ENCODE data around the gene C1orf105.

C1orf105 gene

DNA sequence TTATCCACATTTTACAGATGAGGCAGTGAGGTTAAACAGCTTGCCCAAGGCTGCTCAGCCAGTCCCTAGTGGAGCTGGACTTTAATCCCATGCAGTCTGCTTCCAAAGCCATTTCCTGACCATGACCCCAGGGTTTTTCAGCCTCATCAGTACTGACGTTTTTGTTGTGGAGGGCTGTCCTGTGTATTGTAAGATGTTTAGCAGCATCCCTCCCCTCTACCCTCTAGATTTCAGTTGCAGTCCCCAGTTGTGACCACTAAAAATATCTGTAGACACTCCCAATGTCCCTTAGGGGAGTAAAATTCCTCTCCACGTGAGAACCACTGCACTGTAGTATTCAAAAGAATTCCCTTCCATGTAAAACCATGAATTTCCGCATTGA, 30.2 kb upstream of the C1orf105 start:
- no peak overlapping the region for H3K27ac Mint-ChIP-seq
- H3K36me3 Mint-ChIP-seq (ENCODE audit: low read depth) = no peaks in the 10 kb centered on the region
- H3K9me3 Mint-ChIP-seq = no peaks in the 10 kb centered on the region
- H3K27me3 Mint-ChIP-seq = no peaks in the 10 kb centered on the region
- no peak overlapping the region for H3K4me3 Mint-ChIP-seq
- H3K4me1 Mint-ChIP-seq (ENCODE audit: low read depth) = peaks cover 45% of the 10 kb centered on the region
- DNase-seq = no peak

DNA sequence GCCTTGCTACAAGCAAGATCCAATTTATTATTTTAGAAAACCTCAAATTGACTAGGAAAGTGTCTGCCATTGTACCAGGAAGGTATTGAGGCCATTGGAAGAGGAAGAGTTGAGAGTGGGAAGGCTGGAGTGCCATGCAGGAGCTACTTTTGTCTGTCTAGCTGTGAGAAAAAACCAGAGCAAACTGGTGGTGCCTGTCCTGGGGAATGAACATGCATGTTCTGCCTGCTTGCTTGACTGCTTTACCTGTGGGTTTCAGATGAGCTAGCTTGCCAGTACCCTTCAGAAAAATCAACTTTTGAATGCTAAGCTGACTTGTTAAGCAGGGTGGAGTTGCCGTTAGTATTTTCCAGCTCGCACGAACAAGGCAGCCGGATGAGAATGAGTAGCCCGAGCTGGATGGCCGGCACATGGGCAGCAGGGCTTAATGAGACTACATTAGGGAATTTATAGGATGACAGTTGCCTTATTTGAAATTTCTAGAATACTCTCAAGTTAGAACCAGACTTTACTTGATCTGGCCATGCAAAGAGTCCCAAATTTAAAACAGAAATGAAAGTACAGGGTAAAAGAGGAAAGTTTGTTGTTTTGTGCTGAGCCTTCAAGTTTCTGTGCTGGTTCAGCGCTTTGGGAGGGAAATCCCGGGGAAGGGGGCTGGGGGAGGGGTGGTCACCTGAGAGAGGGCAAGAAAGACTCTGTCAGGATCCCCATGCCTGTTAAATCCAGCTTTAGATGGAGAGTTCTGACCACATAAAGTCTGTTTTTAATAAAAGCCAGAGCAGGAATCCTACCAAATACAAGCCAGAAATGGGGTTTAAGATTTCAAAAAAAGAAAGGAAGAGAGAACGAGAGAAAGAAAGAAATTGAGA, 29.6 kb upstream of the C1orf105 start:
- Mint-ChIP-seq H3K36me3 (ENCODE audit: low read depth) (no peaks in the 10 kb centered on the region), H3K27me3 (no peaks in the 10 kb centered on the region), H3K4me1 (ENCODE audit: low read depth) (peaks cover 52% of the 10 kb centered on the region), H3K4me3 (no peak overlapping the region), H3K27ac (no peak overlapping the region), H3K9me3 (no peaks in the 10 kb centered on the region)
- DNase-seq = no peak

DNA sequence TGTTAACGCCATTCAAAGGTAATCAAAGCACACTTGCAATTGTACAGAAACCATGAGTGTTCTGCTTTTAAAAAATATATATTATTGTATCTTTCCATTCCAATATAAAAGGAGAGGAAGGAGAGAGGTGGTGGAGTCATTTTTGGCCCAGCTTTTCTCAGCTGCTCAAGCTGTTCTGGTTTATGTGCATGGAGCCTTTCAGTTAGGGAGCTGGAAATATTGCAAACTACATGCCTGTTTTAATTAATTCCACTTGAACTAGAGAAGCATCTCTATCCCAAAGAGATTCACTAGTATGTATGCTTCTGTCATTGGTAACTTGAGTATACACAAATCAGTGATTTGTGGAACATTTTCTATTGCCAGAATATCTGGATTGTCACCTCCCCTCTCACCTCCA, 28.5 kb upstream of the C1orf105 start:
- Mint-ChIP-seq H3K4me1 (ENCODE audit: low read depth) (peaks cover 59% of the 10 kb centered on the region), H3K36me3 (ENCODE audit: low read depth) (no peaks in the 10 kb centered on the region), H3K27ac (no peak overlapping the region), H3K27me3 (no peaks in the 10 kb centered on the region), H3K4me3 (no peak overlapping the region), H3K9me3 (no peaks in the 10 kb centered on the region)
- no peak for DNase-seq

DNA sequence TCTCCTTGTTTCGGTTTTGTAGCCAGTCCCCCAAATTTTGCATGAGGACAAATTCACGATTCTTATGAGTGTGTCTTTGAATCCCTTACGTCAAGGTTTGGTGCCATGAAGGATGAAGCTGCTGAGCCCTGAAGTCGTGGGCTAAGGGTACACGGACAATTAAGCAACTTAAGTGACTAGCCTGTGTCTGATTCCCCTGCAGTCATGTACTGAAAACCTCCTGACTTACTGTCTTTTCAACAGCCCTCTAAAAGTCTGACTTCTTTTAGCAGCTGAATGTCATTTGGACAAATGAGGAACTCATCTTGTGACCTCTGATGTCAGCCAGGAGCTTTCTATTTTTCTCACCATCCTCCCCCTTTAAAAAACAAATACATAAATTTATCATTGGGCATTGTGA, 27.1 kb upstream of the C1orf105 start:
- Mint-ChIP-seq H3K27ac (peak overlapping the region; percentile 28), H3K4me1 (ENCODE audit: low read depth) (peaks cover 73% of the 10 kb centered on the region), H3K4me3 (no peak overlapping the region), H3K36me3 (ENCODE audit: low read depth) (no peaks in the 10 kb centered on the region), H3K27me3 (no peaks in the 10 kb centered on the region), H3K9me3 (no peaks in the 10 kb centered on the region)
- DNase-seq = no peak

DNA sequence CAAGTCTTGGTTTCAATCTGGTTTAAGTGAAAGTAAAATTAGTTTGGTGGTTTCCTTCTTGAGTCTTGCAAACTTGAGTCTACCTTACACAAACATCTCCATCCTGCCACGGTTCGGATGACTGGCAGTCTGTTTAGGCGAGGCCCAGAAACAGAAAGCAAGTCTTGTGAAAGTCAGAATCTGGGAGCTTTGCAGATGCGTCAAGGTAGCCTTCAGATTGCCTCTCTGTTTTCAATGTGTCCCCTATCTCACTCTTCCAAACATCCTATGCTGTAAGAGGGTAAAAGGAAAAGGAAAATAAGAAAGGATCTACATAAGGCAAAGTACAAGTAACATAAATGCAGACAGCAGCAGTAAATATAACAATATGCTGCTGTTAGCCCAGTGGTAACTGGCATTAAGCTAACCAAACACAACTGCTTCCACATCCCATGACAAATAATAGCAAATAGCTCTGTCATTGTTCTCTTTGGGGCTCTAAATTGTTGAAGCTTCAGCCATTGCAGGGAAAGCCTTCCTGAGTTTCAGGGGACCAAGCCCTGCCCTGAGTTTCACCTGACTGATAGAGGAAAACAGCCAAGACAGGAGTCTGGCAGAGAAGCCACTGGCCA, 26.2 kb upstream of the C1orf105 start:
- Mint-ChIP-seq H3K9me3 (no peaks in the 10 kb centered on the region), H3K27ac (peak overlapping the region; percentile 78), H3K27me3 (no peaks in the 10 kb centered on the region), H3K36me3 (ENCODE audit: low read depth) (no peaks in the 10 kb centered on the region), H3K4me1 (ENCODE audit: low read depth) (peaks cover 82% of the 10 kb centered on the region), H3K4me3 (peak overlapping the region; percentile 4)
- DNase-seq = peak; percentile 62

DNA sequence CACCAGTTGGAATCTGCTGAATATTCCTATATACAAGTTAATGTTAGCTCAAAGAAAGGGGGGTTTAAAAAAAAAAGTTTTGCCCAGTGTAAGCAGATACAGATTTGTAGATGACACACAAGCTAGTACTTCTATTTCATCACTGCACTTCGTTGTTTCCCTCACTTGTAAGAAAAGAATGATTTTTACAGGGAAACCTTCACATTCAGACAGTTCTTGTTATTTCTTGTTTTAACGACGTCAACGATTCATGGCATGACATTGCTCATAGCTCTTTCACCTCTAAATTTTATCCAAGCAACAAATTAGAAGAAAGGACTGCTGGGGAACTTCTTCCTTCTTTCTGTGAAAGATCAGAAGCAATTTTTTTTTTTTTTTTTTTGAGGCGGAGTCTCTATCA, 25.7 kb upstream of the C1orf105 start:
- no peak overlapping the region for H3K4me3 Mint-ChIP-seq
- H3K27ac Mint-ChIP-seq = peak overlapping the region; percentile 78
- H3K27me3 Mint-ChIP-seq = no peaks in the 10 kb centered on the region
- peaks cover 88% of the 10 kb centered on the region for H3K4me1 Mint-ChIP-seq (ENCODE audit: low read depth)
- no peaks in the 10 kb centered on the region for H3K9me3 Mint-ChIP-seq
- no peak for DNase-seq
- H3K36me3 Mint-ChIP-seq (ENCODE audit: low read depth) = no peaks in the 10 kb centered on the region

DNA sequence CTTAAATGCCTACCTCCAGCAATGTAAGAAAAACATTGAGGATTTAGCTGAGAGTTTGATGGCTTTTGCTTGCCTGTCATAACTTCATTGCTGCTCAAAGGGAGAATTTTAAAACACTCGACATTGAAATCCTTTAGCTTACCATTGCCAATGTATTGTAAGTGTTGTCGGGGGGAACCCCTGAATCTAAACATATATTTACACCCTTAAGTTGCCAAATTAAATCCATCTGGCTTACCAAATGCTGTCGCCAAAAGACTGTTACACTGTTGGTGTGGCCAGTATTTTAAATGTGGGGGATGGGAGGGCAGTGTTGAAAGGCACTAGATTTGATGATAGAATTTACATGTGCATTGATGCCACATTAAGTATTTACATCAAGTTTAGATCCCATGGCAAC, 24.9 kb upstream of the C1orf105 start:
- DNase-seq = no peak
- Mint-ChIP-seq H3K4me3 (no peak overlapping the region), H3K9me3 (no peaks in the 10 kb centered on the region), H3K4me1 (ENCODE audit: low read depth) (peaks cover 92% of the 10 kb centered on the region), H3K27ac (no peak overlapping the region), H3K36me3 (ENCODE audit: low read depth) (no peaks in the 10 kb centered on the region), H3K27me3 (no peaks in the 10 kb centered on the region)

DNA sequence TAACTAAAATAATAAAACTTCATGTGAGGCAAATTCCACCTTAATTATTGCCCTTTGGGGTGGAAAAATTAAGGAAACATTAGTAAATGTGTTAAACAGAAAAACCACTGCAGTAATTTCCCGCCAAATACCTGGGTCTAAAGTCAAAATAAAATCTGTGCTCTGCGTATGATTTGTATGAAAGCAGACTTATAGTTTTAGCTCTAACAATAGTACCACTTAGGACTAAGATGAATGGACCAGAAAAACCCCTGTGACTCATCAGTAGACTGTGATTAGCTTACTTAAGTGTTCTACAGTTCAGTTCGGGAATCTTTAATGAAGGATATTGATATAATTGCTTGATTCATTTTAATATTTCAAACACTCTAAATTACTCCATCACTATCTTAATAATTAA, 23.3 kb upstream of the C1orf105 start:
- Mint-ChIP-seq H3K9me3 (no peaks in the 10 kb centered on the region), H3K4me3 (no peak overlapping the region), H3K36me3 (ENCODE audit: low read depth) (no peaks in the 10 kb centered on the region), H3K27ac (no peak overlapping the region), H3K27me3 (no peaks in the 10 kb centered on the region), H3K4me1 (ENCODE audit: low read depth) (peaks cover 90% of the 10 kb centered on the region)
- no peak for DNase-seq

DNA sequence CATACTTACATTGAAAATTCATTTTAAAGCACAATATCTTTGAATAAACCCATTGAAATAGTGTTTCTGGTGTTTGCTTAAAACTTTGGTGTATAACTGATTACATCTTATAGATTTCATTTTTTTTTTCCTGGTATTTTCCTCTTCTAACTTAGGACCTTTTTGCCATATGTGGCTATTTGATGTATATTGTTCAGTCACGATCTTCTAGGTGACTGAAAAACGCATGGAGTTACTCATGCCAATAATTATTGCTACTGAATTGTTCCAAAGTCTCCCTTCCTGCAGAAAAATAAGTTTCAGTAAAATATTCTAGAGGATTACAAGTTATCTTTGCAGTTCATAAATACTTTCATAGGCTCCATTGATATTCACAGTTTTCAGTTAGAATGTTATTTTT, 22.9 kb upstream of the C1orf105 start:
- no peaks in the 10 kb centered on the region for H3K36me3 Mint-ChIP-seq (ENCODE audit: low read depth)
- no peaks in the 10 kb centered on the region for H3K27me3 Mint-ChIP-seq
- H3K9me3 Mint-ChIP-seq = no peaks in the 10 kb centered on the region
- no peak overlapping the region for H3K27ac Mint-ChIP-seq
- H3K4me3 Mint-ChIP-seq = no peak overlapping the region
- H3K4me1 Mint-ChIP-seq (ENCODE audit: low read depth) = peaks cover 86% of the 10 kb centered on the region
- no peak for DNase-seq

DNA sequence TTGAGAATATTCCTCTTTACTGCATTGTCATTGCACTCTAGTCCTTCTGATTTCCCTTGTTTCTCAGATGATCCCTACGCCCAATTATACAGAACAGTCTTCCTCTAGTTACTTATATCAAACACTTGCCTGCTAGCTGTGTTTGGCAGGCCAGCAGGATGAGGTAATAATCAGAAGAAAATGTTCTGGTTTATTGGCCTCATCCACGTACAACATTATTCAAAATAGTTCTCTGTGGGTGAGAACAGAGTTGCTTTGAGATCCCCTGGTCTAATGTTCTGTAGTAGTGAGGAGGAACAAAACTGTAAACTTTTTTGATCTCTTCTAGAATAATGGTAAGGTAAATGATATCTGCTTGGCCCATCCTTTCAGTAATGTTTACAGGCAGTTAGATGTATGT, 22.3 kb upstream of the C1orf105 start:
- Mint-ChIP-seq H3K36me3 (ENCODE audit: low read depth) (no peaks in the 10 kb centered on the region), H3K4me3 (no peak overlapping the region), H3K4me1 (ENCODE audit: low read depth) (peaks cover 83% of the 10 kb centered on the region), H3K27me3 (no peaks in the 10 kb centered on the region), H3K9me3 (no peaks in the 10 kb centered on the region), H3K27ac (no peak overlapping the region)
- no peak for DNase-seq

DNA sequence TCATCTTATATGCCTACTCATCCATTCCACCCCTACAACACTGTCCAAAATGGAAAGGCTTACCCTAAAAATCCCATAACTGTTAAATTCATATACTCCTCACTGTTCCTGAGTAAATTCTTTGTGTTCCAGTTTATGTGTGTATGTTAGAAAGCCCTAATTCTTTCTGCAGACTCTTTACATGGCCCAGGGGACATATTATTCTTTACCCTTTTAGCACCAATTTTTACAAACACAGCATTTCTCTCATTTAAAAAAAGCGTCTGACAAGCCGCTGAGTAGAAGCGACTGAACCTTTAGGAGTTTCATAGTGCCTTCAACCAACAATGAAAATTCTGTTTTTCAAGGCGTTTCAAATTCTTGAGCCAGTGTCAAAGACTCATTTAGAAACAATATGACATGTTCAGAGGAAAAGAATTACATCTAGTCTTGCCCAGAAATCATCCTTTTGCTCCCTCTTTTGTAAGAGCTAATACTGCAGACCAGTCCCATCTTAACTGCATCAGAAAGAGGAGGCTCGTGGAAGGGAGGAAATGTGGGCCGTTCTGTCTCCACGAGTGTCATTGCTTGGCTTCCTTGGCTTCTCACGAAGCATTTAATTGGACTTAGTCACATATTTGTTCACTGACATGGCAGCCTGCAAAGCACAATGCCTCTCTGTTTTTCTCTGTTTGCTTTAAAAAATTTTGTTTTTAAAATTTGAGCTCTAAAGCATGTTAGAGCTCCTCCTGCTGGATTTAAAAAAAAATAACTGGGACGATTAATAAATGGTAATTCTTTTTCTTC, 21.3 kb upstream of the C1orf105 start:
- H3K27ac Mint-ChIP-seq = peak overlapping the region; percentile 78
- peaks cover 79% of the 10 kb centered on the region for H3K4me1 Mint-ChIP-seq (ENCODE audit: low read depth)
- no peaks in the 10 kb centered on the region for H3K27me3 Mint-ChIP-seq
- no peaks in the 10 kb centered on the region for H3K9me3 Mint-ChIP-seq
- H3K36me3 Mint-ChIP-seq (ENCODE audit: low read depth) = no peaks in the 10 kb centered on the region
- peak overlapping the region; percentile 30 for H3K4me3 Mint-ChIP-seq
- peak; percentile 51 for DNase-seq

DNA sequence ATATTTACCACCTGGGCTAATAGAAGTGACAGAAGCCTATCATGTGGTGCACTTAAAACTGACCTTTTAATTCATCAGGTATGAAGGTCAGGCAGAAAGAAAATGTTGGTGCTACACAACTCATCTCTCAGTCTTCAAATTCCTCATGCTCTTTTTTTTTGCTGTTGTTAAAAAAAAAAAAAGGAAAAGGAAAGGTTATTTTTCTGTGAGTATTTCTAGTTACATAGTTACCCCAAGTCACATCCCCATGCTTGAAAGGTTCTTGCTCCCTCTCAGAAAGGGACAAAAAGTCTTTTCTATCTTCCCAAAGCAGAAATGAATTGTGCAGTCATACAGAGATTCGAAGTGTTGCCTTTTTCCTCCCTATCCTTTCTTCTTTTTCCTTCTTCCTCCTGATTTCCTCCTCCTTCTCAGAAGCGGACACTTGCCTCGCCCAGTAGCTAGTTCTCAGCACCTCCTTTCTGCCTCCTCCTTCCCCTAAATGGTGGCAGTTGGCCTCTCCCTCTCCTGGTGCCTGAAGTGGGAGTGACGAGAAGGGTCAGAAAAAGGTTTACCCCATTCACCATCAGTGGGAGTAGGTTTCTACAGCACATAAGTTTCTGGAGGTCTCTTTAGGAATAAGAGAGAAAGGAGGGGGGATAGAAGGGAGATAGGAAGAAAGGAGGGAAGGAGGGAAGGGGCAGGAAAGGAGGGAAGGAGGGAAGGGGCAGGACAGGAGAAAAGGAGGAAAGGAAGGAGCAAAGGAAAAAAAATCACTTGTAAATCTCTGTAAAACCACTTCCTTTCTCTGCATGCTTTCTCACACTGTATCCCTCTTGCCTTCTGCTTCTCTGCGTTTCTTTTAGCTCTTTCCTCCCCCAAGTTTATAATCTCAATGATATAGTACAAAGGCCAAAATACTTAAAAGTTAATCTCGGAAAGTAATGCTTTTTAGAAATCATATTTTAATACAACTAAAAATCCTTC, 20.4 kb upstream of the C1orf105 start:
- H3K27ac Mint-ChIP-seq = peak overlapping the region; percentile 49
- H3K4me1 Mint-ChIP-seq (ENCODE audit: low read depth) = peaks cover 70% of the 10 kb centered on the region
- no peak for DNase-seq
- no peaks in the 10 kb centered on the region for H3K27me3 Mint-ChIP-seq
- no peaks in the 10 kb centered on the region for H3K9me3 Mint-ChIP-seq
- no peak overlapping the region for H3K4me3 Mint-ChIP-seq
- no peaks in the 10 kb centered on the region for H3K36me3 Mint-ChIP-seq (ENCODE audit: low read depth)

DNA sequence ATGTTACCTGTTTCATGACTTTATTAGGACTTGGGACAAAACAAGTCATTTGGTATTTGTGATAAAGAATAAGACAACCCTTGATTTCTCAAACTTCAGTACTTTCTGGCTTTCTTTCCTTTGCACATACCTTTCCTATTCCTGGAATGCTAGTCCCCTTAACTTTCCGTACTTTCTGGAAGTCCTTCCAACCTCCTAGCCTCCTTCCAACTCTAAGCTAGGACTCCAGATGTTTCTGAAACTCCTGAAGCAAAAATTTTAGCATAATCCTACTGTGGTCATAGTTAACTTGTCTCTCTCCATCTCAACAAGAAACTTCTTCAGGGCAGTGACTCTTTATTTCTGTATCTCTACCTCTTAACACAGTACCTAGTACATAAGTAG, 19.8 kb upstream of the C1orf105 start:
- no peaks in the 10 kb centered on the region for H3K27me3 Mint-ChIP-seq
- H3K4me1 Mint-ChIP-seq (ENCODE audit: low read depth) = peaks cover 64% of the 10 kb centered on the region
- DNase-seq = no peak
- H3K36me3 Mint-ChIP-seq (ENCODE audit: low read depth) = no peaks in the 10 kb centered on the region
- no peaks in the 10 kb centered on the region for H3K9me3 Mint-ChIP-seq
- no peak overlapping the region for H3K27ac Mint-ChIP-seq
- no peak overlapping the region for H3K4me3 Mint-ChIP-seq

DNA sequence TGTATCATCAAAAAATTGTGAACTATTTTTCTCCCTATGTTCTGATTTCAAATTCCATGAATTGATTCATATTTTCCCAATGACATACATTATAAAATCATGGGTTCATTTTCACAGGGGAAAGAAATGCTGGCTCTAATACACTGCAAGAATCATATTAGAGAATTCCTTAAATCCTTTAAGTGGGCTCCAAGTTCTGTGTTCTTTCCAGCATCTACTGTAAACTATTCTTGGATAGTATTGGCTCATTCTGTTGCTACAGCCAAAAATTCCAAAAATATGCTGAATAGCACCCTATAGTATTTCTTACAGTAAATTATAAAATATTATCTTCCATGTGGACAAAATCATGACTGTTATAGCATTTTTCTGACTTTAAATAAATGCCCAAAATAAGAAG, 19.0 kb upstream of the C1orf105 start:
- no peaks in the 10 kb centered on the region for H3K9me3 Mint-ChIP-seq
- no peak overlapping the region for H3K4me3 Mint-ChIP-seq
- H3K27ac Mint-ChIP-seq = no peak overlapping the region
- DNase-seq = no peak
- H3K36me3 Mint-ChIP-seq (ENCODE audit: low read depth) = no peaks in the 10 kb centered on the region
- peaks cover 63% of the 10 kb centered on the region for H3K4me1 Mint-ChIP-seq (ENCODE audit: low read depth)
- H3K27me3 Mint-ChIP-seq = no peaks in the 10 kb centered on the region

Data from activated T-cell treated with anti-CD3 and anti-CD28 coated beads, Interleukin-2, amount 50 U/mL, for 24 hours (primary cell).